GM18873 (cell line): Measurements from ENCODE around the gene PTPN20.
"Not testable (repeated sequence)": the region's sequence is repeated elsewhere in the genome, so short reads cannot be mapped to it uniquely, and the experiment has no call there.

ENCODE experiments used
- ATAC-seq: cut with Tn5 transposase; IDR thresholded peaks from one replicate; pipeline ENCODE4 v1.9.1; 2021; ENCODE audit warnings: mild to moderate bottlenecking, moderate library complexity, moderate number of reproducible peaks; ENCODE audit not compliant: unreplicated experiment, low FRiP score

PTPN20 gene

GRCh38 chr10:46948687-46949518 lies 37.7 kb downstream of the PTPN20 start:
- not testable (repeated sequence) for ATAC-seq

GRCh38 chr10:46952540-46952939 lies 41.3 kb downstream of the PTPN20 start:
- not testable (repeated sequence) for ATAC-seq

- not testable (repeated sequence) for ATAC-seq
Observed at GRCh38 chr10:46960742-46961141, 49.5 kb downstream of the PTPN20 start.

- ATAC-seq: not testable (repeated sequence)
Observed at GRCh38 chr10:46963356-46963755, 52.1 kb downstream of the PTPN20 start.

- not testable (repeated sequence) for ATAC-seq
Observed at GRCh38 chr10:46967013-46967412, 55.8 kb downstream of the PTPN20 start.

GRCh38 chr10:46980223-46980622 lies 69.0 kb downstream of the PTPN20 start:
- not testable (repeated sequence) for ATAC-seq

- not testable (repeated sequence) for ATAC-seq
Observed at GRCh38 chr10:46987233-46987924, 76.2 kb downstream of the PTPN20 start.

- no peak for ATAC-seq
Observed at GRCh38 chr10:46992803-46993561, 81.8 kb downstream of the PTPN20 start.

GRCh38 chr10:46995234-46995633 lies 84.0 kb downstream of the PTPN20 start:
- no peak for ATAC-seq

GRCh38 chr10:46998192-46998591 lies 87.0 kb downstream of the PTPN20 start:
- ATAC-seq: no peak

GRCh38 chr10:46998595-46998994 lies 87.4 kb downstream of the PTPN20 start:
- ATAC-seq: no peak

- no peak for ATAC-seq
Observed at GRCh38 chr10:46999217-46999616, 88.0 kb downstream of the PTPN20 start.

GRCh38 chr10:47008769-47009168 lies 97.5 kb downstream of the PTPN20 start:
- ATAC-seq: no peak

- ATAC-seq: no peak
Observed at GRCh38 chr10:47009215-47009838, 98.1 kb downstream of the PTPN20 start.

- no peak for ATAC-seq
Observed at GRCh38 chr10:47010036-47010435, 98.8 kb downstream of the PTPN20 start.

GRCh38 chr10:47012214-47012613 lies 101.0 kb downstream of the PTPN20 start:
- no peak for ATAC-seq

GRCh38 chr10:47013507-47014154 lies 102.4 kb downstream of the PTPN20 start:
- ATAC-seq: no peak

- no peak for ATAC-seq
Observed at GRCh38 chr10:47015404-47015803, 104.2 kb downstream of the PTPN20 start.

- ATAC-seq: no peak
Observed at GRCh38 chr10:47016564-47016963, 105.3 kb downstream of the PTPN20 start.
